ENCODE data around the gene CASS4. TPM values are rescaled to one million over a fixed set of nuclear protein-coding genes. Genes with fewer than 3 reads are reported as not detected.

Gene CASS4
- polyA plus RNA-seq, 1 donor from 2014 or later: 0.56 TPM

GRCh38 chr20:56506103-56506502 is 94.0 kb downstream of the CASS4 start:
- Histone ChIP-seq H2AFZ (ENCODE audit: low read depth, low read length) (no peak overlapping the region), H4K20me1 (ENCODE audit: insufficient read depth) (no peaks in the 10 kb centered on the region), H3K4me2 (ENCODE audit: low read length) (no peak overlapping the region), H3K36me3 (ENCODE audit: insufficient read depth, low read length) (no peaks in the 10 kb centered on the region), H3K9me3 (ENCODE audit: low read length) (no peaks in the 10 kb centered on the region), H3F3A (ENCODE audit: insufficient read depth, low read length, poor library complexity, severe bottlenecking) (no peaks in the 10 kb centered on the region), H3K79me2 (replicated peaks; ENCODE audit: insufficient read depth, low read length) (no peaks in the 10 kb centered on the region), H3K27me3 (ENCODE audit: insufficient read depth, low read depth, low read length) (no peaks in the 10 kb centered on the region), H3K9me2 (ENCODE audit: insufficient read depth, low read length) (no peaks in the 10 kb centered on the region), H3K4me3 (ENCODE audit: low read length) (no peak overlapping the region), H3K9ac (ENCODE audit: low read length) (no peak overlapping the region), H3K27ac (ENCODE audit: low read length) (no peak overlapping the region)
- TF ChIP-seq POLR2AphosphoS5 (IDR thresholded peaks at IDR 0.05) (no peak), REST (IDR thresholded peaks at IDR 0.05; ENCODE audit: borderline replicate concordance) (no peak), TAF1 (IDR thresholded peaks at IDR 0.05; ENCODE audit: low read depth) (no peak), MXI1 (conservative IDR thresholded peaks at IDR 0.05; ENCODE audit: poor library complexity, severe bottlenecking) (no peak), EZH2 (IDR thresholded peaks at IDR 0.05; ENCODE audit: borderline replicate concordance, insufficient read depth, low read length, poor library complexity, severe bottlenecking) (no peak), SMC3 (conservative IDR thresholded peaks at IDR 0.05; ENCODE audit: poor library complexity) (no peak), EP300 (conservative IDR thresholded peaks at IDR 0.05; ENCODE audit: poor library complexity, severe bottlenecking) (no peak)

Small RNA genes lying within 50 kb of the gene (small RNA-seq; reads per million reads assigned to genes)
- 0 reads per million in 3 experiments for gene RPL39P

Other genes starting within 250 kb of the CASS4 start
- not detected in 2 replicates for gene MC3R, start 163.5 kb upstream of the CASS4 start, polyA plus RNA-seq
- gene FAM210B, start 53.3 kb upstream of the CASS4 start, polyA plus RNA-seq: 6.6 and 7.3 TPM in 2 replicates
- 2.5 and 4.7 TPM in 2 replicates for gene AURKA, start 20.0 kb upstream of the CASS4 start, polyA plus RNA-seq
- gene CSTF1, start 19.6 kb upstream of the CASS4 start, polyA plus RNA-seq: 19.6 and 24.0 TPM in 2 replicates
- gene RTF2, start 56.4 kb downstream of the CASS4 start, polyA plus RNA-seq: 93.2 and 127 TPM in 2 replicates
- not detected in 2 replicates for gene FAM209A, start 112.5 kb downstream of the CASS4 start, polyA plus RNA-seq
- 1.1 TPM in 1 of 2 replicates, not detected in the other for gene FAM209B, start 121.0 kb downstream of the CASS4 start, polyA plus RNA-seq
- not detected in 2 replicates for gene TFAP2C, start 217.0 kb downstream of the CASS4 start, polyA plus RNA-seq

Measured in neural cell (in vitro differentiated cells).